Measurements from ENCODE around the gene TMC5.

DNA sequence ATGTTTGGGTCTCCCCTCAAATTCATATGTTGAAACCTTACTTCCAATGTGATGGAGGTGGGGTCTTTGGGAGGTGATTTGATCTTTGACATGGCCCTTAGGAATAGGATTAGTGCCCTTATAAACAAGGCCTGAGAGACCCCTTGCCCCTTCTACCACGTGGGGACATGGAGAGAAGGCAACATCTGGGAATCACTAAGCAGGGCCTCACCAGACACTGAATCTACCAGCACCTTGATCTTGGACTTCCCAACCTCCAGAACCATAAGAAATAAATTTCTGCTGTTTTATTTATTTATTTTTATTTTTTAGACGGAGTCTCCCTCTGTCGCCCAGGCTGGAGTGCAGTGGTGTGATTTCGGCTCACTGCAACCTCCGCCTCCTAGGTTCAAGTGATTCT lies 64.1 kb downstream of the TMC5 start:
- TF ChIP-seq SP1 (IDR thresholded peaks at IDR 0.05; ENCODE audit: low read depth, low read length) (no peak), POLR2A (IDR thresholded peaks at IDR 0.05; ENCODE audit: control extremely low read depth in 1 of 2, low read depth in 2 of 2, low read length in 2 of 2) (no peak)
- TF ChIP-seq, protein P1, sequence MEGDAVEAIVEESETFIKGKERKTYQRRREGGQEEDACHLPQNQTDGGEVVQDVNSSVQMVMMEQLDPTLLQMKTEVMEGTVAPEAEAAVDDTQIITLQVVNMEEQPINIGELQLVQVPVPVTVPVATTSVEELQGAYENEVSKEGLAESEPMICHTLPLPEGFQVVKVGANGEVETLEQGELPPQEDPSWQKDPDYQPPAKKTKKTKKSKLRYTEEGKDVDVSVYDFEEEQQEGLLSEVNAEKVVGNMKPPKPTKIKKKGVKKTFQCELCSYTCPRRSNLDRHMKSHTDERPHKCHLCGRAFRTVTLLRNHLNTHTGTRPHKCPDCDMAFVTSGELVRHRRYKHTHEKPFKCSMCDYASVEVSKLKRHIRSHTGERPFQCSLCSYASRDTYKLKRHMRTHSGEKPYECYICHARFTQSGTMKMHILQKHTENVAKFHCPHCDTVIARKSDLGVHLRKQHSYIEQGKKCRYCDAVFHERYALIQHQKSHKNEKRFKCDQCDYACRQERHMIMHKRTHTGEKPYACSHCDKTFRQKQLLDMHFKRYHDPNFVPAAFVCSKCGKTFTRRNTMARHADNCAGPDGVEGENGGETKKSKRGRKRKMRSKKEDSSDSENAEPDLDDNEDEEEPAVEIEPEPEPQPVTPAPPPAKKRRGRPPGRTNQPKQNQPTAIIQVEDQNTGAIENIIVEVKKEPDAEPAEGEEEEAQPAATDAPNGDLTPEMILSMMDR (IDR thresholded peaks at IDR 0.05; ENCODE audit: control extremely low read depth in 1 of 3, insufficient read depth in 1 of 3, low read depth in 1 of 3, low read length in 3 of 3): no peak
